ENCODE data around the gene BCORL1. TPM values are rescaled to one million over a fixed set of nuclear protein-coding genes. Genes with fewer than 3 reads are reported as not detected.
A peak's percentile ranks its signal among the peaks of the same experiment; 100 is the strongest.

Gene BCORL1
- polyA plus RNA-seq, 1 donor from 2014 or later, result 1.0 TPM

DNA sequence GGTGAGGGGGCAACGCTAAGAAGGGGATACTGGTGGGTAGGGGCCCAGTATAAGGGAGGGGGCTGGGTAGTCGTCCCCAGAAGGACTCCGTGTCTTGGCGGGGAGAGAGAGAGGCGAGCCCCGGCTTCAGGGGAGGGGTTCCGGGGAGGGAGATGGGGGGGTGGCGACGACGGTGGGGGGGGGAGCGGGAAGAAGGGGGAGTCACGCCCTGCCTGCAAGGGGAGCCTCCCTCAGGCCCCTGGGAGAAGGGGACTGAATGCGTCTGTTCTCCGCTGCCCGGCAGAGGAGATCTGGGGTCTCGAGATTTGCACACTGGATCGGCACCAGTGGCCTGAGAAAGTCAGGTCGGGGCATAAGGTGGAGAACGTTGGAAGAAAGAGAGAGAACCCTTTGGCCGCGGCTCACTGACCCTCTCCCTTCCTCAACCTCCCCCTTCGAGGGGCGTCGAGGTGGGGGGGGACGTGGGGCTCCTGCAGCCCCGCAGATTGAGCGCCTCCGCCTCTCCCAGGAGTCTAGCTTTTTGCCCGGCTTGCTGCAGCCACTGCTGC, 609 bp upstream of the BCORL1 start:
- no peaks in the 10 kb centered on the region for H3K9me3 ChIP-seq (ENCODE audit: low read length)
- H3K9ac ChIP-seq (ENCODE audit: low read length), result peak overlapping the region; percentile 59
- TF ChIP-seq POLR2AphosphoS5 (IDR thresholded peaks at IDR 0.05), result no peak
- TF ChIP-seq EP300 (conservative IDR thresholded peaks at IDR 0.05; ENCODE audit: poor library complexity, severe bottlenecking), result no peak
- H3K4me3 ChIP-seq (ENCODE audit: low read length), result no peak overlapping the region
- no peaks in the 10 kb centered on the region for H4K20me1 ChIP-seq (ENCODE audit: insufficient read depth)
- H3K36me3 ChIP-seq (ENCODE audit: insufficient read depth, low read length), result no peaks in the 10 kb centered on the region
- H3K4me2 ChIP-seq (ENCODE audit: low read length), result peak overlapping the region; percentile 30
- no peaks in the 10 kb centered on the region for H3K9me2 ChIP-seq (ENCODE audit: insufficient read depth, low read length)
- no peaks in the 10 kb centered on the region for H3F3A ChIP-seq (ENCODE audit: insufficient read depth, low read length, poor library complexity, severe bottlenecking)
- no peak overlapping the region for H2AFZ ChIP-seq (ENCODE audit: low read depth, low read length)
- peaks cover 6% of the 10 kb centered on the region for H3K27me3 ChIP-seq (ENCODE audit: insufficient read depth, low read depth, low read length)
- H3K79me2 ChIP-seq (replicated peaks; ENCODE audit: insufficient read depth, low read length), result peaks cover 14% of the 10 kb centered on the region
- H3K27ac ChIP-seq (ENCODE audit: low read length), result no peak overlapping the region

DNA sequence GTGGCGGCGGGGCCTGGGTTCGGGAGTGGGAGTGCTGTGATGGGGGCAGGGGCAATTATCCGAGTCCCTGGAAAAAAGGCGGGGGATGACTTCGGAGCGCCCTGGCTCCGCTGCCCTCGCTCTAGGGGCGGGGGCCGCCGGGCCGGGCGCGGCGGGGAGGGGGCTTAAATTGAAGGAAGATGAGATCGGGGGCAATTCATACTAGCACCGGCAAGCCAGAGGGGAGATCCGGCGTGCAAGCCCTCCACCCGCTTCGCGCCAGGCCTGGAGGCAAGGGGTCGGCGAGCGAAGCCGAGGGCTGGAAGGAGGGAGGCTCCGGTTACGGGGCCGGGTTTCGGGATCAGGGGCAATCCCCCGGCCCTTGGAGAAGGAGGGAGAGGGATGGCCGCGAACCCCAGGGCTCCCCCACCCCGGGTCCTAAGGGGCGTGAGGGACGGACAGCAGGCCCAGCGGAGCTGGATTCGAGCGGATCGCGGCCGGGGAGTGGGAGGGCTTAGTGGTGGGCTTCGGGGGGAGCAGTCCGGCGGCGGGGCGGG, 1.2 kb downstream of the BCORL1 start:
- no peak overlapping the region for H3K4me2 ChIP-seq (ENCODE audit: low read length)
- H3K9ac ChIP-seq (ENCODE audit: low read length), result no peak overlapping the region

More for the DNA sequence above, 1.2 kb downstream of the BCORL1 start:
- H3K9me2 ChIP-seq (ENCODE audit: insufficient read depth, low read length), result no peaks in the 10 kb centered on the region
- H3K79me2 ChIP-seq (replicated peaks; ENCODE audit: insufficient read depth, low read length), result peaks cover 14% of the 10 kb centered on the region
- H2AFZ ChIP-seq (ENCODE audit: low read depth, low read length), result no peak overlapping the region
- no peaks in the 10 kb centered on the region for H3F3A ChIP-seq (ENCODE audit: insufficient read depth, low read length, poor library complexity, severe bottlenecking)
- no peaks in the 10 kb centered on the region for H3K36me3 ChIP-seq (ENCODE audit: insufficient read depth, low read length)
- no peak overlapping the region for H3K27ac ChIP-seq (ENCODE audit: low read length)
- TF ChIP-seq, protein P1, sequence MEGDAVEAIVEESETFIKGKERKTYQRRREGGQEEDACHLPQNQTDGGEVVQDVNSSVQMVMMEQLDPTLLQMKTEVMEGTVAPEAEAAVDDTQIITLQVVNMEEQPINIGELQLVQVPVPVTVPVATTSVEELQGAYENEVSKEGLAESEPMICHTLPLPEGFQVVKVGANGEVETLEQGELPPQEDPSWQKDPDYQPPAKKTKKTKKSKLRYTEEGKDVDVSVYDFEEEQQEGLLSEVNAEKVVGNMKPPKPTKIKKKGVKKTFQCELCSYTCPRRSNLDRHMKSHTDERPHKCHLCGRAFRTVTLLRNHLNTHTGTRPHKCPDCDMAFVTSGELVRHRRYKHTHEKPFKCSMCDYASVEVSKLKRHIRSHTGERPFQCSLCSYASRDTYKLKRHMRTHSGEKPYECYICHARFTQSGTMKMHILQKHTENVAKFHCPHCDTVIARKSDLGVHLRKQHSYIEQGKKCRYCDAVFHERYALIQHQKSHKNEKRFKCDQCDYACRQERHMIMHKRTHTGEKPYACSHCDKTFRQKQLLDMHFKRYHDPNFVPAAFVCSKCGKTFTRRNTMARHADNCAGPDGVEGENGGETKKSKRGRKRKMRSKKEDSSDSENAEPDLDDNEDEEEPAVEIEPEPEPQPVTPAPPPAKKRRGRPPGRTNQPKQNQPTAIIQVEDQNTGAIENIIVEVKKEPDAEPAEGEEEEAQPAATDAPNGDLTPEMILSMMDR (IDR thresholded peaks at IDR 0.05; ENCODE audit: poor library complexity, severe bottlenecking), result no peak
- no peak for TF ChIP-seq EP300 (conservative IDR thresholded peaks at IDR 0.05; ENCODE audit: poor library complexity, severe bottlenecking)
- TF ChIP-seq SMC3 (conservative IDR thresholded peaks at IDR 0.05; ENCODE audit: poor library complexity), result no peak
- TF ChIP-seq RAD21 (conservative IDR thresholded peaks at IDR 0.05), result no peak
- TF ChIP-seq, protein P2, sequence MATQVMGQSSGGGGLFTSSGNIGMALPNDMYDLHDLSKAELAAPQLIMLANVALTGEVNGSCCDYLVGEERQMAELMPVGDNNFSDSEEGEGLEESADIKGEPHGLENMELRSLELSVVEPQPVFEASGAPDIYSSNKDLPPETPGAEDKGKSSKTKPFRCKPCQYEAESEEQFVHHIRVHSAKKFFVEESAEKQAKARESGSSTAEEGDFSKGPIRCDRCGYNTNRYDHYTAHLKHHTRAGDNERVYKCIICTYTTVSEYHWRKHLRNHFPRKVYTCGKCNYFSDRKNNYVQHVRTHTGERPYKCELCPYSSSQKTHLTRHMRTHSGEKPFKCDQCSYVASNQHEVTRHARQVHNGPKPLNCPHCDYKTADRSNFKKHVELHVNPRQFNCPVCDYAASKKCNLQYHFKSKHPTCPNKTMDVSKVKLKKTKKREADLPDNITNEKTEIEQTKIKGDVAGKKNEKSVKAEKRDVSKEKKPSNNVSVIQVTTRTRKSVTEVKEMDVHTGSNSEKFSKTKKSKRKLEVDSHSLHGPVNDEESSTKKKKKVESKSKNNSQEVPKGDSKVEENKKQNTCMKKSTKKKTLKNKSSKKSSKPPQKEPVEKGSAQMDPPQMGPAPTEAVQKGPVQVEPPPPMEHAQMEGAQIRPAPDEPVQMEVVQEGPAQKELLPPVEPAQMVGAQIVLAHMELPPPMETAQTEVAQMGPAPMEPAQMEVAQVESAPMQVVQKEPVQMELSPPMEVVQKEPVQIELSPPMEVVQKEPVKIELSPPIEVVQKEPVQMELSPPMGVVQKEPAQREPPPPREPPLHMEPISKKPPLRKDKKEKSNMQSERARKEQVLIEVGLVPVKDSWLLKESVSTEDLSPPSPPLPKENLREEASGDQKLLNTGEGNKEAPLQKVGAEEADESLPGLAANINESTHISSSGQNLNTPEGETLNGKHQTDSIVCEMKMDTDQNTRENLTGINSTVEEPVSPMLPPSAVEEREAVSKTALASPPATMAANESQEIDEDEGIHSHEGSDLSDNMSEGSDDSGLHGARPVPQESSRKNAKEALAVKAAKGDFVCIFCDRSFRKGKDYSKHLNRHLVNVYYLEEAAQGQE (IDR thresholded peaks at IDR 0.05; ENCODE audit: borderline replicate concordance), result no peak
- no peak for TF ChIP-seq MXI1 (conservative IDR thresholded peaks at IDR 0.05; ENCODE audit: poor library complexity, severe bottlenecking)
- TF ChIP-seq TAF1 (IDR thresholded peaks at IDR 0.05; ENCODE audit: low read depth), result no peak
- TF ChIP-seq EZH2 (IDR thresholded peaks at IDR 0.05; ENCODE audit: borderline replicate concordance, insufficient read depth, low read length, poor library complexity, severe bottlenecking), result no peak
- no peak for TF ChIP-seq POLR2AphosphoS5 (IDR thresholded peaks at IDR 0.05)
- peaks cover 6% of the 10 kb centered on the region for H3K27me3 ChIP-seq (ENCODE audit: insufficient read depth, low read depth, low read length)
- no peaks in the 10 kb centered on the region for H3K9me3 ChIP-seq (ENCODE audit: low read length)
- no peaks in the 10 kb centered on the region for H4K20me1 ChIP-seq (ENCODE audit: insufficient read depth)
- no peak overlapping the region for H3K4me3 ChIP-seq (ENCODE audit: low read length)

Data from neural cell (in vitro differentiated cells).